Measurements from ENCODE around the gene NRG2. TPM values are rescaled to one million over a fixed set of nuclear protein-coding genes. Genes with fewer than 3 reads are reported as not detected.

The NRG2 gene
- total RNA-seq, 4 donors from 2014 or later: 0.80 TPM; not detected in 3

GRCh38 chr5:140025736-140026135, 17.4 kb downstream of the NRG2 start:
- no peaks in the 10 kb centered on the region for H3K36me3 ChIP-seq
- H3K27ac ChIP-seq: no peak overlapping the region
- no peaks in the 10 kb centered on the region for H3K4me1 ChIP-seq
- no peak for DNase-seq
- no peaks in the 10 kb centered on the region for H3K9me3 ChIP-seq
- no peak for TF ChIP-seq CTCF (IDR thresholded peaks at IDR 0.05)
- TF ChIP-seq POLR2A (IDR thresholded peaks at IDR 0.05): no peak
- H3K4me3 ChIP-seq: no peak overlapping the region
- H3K27me3 ChIP-seq: no peaks in the 10 kb centered on the region

GRCh38 chr5:140024928-140025327, 18.2 kb downstream of the NRG2 start:
- Histone ChIP-seq H3K27ac (no peak overlapping the region), H3K9me3 (no peaks in the 10 kb centered on the region), H3K36me3 (no peaks in the 10 kb centered on the region), H3K4me1 (no peaks in the 10 kb centered on the region), H3K27me3 (no peaks in the 10 kb centered on the region), H3K4me3 (no peak overlapping the region)
- no peak for TF ChIP-seq POLR2A (IDR thresholded peaks at IDR 0.05)
- TF ChIP-seq CTCF (IDR thresholded peaks at IDR 0.05): no peak
- no peak for DNase-seq

GRCh38 chr5:140023611-140024191, 19.4 kb downstream of the NRG2 start:
- no peak overlapping the region for H3K27ac ChIP-seq
- H3K4me3 ChIP-seq: no peak overlapping the region
- H3K9me3 ChIP-seq: no peaks in the 10 kb centered on the region
- no peaks in the 10 kb centered on the region for H3K36me3 ChIP-seq
- no peaks in the 10 kb centered on the region for H3K4me1 ChIP-seq
- no peak for DNase-seq
- no peaks in the 10 kb centered on the region for H3K27me3 ChIP-seq
- no peak for TF ChIP-seq POLR2A (IDR thresholded peaks at IDR 0.05)
- TF ChIP-seq CTCF (IDR thresholded peaks at IDR 0.05): no peak

DNA sequence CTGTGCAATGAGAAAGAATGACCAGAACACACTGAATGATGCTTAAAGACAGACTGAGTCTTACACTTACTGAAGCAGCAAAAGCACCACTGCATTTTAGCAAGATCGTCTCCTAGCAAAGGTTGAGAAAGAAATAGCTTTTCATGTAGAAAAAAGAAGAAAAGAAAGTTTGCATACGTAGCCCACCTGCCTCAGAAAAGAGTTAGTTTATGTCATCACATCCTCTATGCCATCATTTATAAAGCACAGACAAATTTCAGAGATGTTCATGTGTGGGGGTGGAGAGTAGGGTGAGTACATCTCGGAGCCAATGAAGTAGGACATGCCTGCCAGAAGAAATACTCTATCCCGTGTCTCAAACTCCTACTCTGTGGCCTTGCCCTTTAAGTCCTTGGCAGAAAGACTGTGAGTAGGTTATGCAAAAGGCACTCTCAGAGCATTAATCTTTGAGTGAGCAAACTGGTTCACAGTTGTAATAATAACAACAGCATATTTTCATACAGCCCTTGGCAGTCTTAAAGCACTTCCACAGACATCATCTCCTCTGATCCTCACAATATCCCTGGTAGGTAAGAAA, 22.4 kb downstream of the NRG2 start:
- no peaks in the 10 kb centered on the region for H3K36me3 ChIP-seq
- H3K4me3 ChIP-seq: no peak overlapping the region
- H3K27ac ChIP-seq: no peak overlapping the region
- no peaks in the 10 kb centered on the region for H3K27me3 ChIP-seq
- no peaks in the 10 kb centered on the region for H3K4me1 ChIP-seq
- TF ChIP-seq CTCF (IDR thresholded peaks at IDR 0.05) (no peak), POLR2A (IDR thresholded peaks at IDR 0.05) (no peak)
- no peak for DNase-seq
- H3K9me3 ChIP-seq: no peaks in the 10 kb centered on the region

- TF ChIP-seq CTCF (IDR thresholded peaks at IDR 0.05) (no peak), POLR2A (IDR thresholded peaks at IDR 0.05) (no peak)
- no peaks in the 10 kb centered on the region for H3K4me1 ChIP-seq
- no peaks in the 10 kb centered on the region for H3K27me3 ChIP-seq
- H3K9me3 ChIP-seq: no peaks in the 10 kb centered on the region
- DNase-seq: no peak
- H3K27ac ChIP-seq: no peak overlapping the region
- no peak overlapping the region for H3K4me3 ChIP-seq
- H3K36me3 ChIP-seq: no peaks in the 10 kb centered on the region
These were observed 24.0 kb downstream of the NRG2 start for GRCh38 chr5:140018920-140019644.
